CD4-positive, CD25-positive, alpha-beta regulatory T cell (primary cell): ENCODE results near the gene XRCC5. TPM values are rescaled to one million over a fixed set of nuclear protein-coding genes. Genes with fewer than 3 reads are reported as not detected.

Experiments
- ATAC-seq, 2 donors: fragments of 150-1000 bp; cut with Tn5 transposase; one replicate each; pipeline ENCODE4 v1.10.0; 2021; ENCODE audit warnings: low read depth in 2 of 2, moderate number of reproducible peaks in 2 of 2, moderate library complexity in 1 of 2
- DNase-seq, 3 donors: peaks; one replicate each; pipeline versions ENCODE4 v3.0.0 to v3.0.0-alpha.2; 2012 to 2022; ENCODE audit warnings: mixed read lengths in 1 of 3
- H3K27ac ChIP-seq: one replicate; pipeline ENCODE4 v1.7.0; 2013; ENCODE audit warnings: mild to moderate bottlenecking, low read length; ENCODE audit not compliant: insufficient read depth, poor library complexity, severe bottlenecking
- H3K27me3 ChIP-seq: one replicate; pipeline ENCODE4 v1.7.0; 2013; ENCODE audit warnings: low read length; ENCODE audit not compliant: control insufficient read depth, insufficient read depth
- H3K36me3 ChIP-seq: one replicate; pipeline ENCODE4 v1.7.0; 2013; ENCODE audit warnings: mild to moderate bottlenecking, low read length, moderate library complexity; ENCODE audit not compliant: control insufficient read depth, insufficient read depth
- H3K4me1 ChIP-seq: 2 replicates; pipeline ENCODE4 v1.7.0; 2013; ENCODE audit warnings: mild to moderate bottlenecking, low read length; ENCODE audit not compliant: insufficient read depth, control insufficient read depth, poor library complexity, severe bottlenecking
- H3K4me3 ChIP-seq: one replicate; pipeline ENCODE4 v1.7.0; 2013; ENCODE audit warnings: low read depth, mild to moderate bottlenecking, low read length, moderate library complexity
- H3K9me3 ChIP-seq, 2 experiments: 1 replicate in 1 of 2; 2 replicates in 1 of 2; pipeline ENCODE4 v1.7.0; 2013; ENCODE audit warnings: low read length in 2 of 2, mild to moderate bottlenecking in 1 of 2, moderate library complexity in 1 of 2; ENCODE audit not compliant: control insufficient read depth in 2 of 2
- H3K27ac Mint-ChIP-seq, 3 donors: one replicate each; pipeline ENCODE4 v1.8.0; 2020 to 2022; ENCODE audit warnings: mild to moderate bottlenecking in 3 of 3, mixed read lengths in 3 of 3, moderate library complexity in 2 of 3
- H3K27me3 Mint-ChIP-seq: one replicate; pipeline ENCODE4 v1.8.0; 2022; ENCODE audit warnings: mild to moderate bottlenecking, mixed read lengths
- H3K36me3 Mint-ChIP-seq: one replicate; pipeline ENCODE4 v1.8.0; 2020; ENCODE audit warnings: mixed read lengths
- H3K4me1 Mint-ChIP-seq, 4 donors: one replicate each; pipeline ENCODE4 v1.8.0; 2020 to 2022; ENCODE audit warnings: mixed read lengths in 4 of 4, mild to moderate bottlenecking in 1 of 4
- H3K4me3 Mint-ChIP-seq, 4 donors: one replicate each; pipeline ENCODE4 v1.8.0; 2020 to 2022; ENCODE audit warnings: mild to moderate bottlenecking in 4 of 4, mixed read lengths in 4 of 4, moderate library complexity in 3 of 4
- H3K9me3 Mint-ChIP-seq, 7 donors: one replicate each; pipeline ENCODE4 v1.8.0; 2020 to 2022; ENCODE audit warnings: mixed read lengths in 7 of 7, mild to moderate bottlenecking in 3 of 7, moderate library complexity in 2 of 7
- polyA plus RNA-seq, 4 donors: library from polyadenylated mRNA; unstranded; fragments of 300-500 nt; fragmentation: Illumina TruSeq; gene quantifications; one replicate each; pipeline ENCODE4 v1.2.3, GENCODE V29; 2021
- total RNA-seq: library from RNA; stranded (reverse); gene quantifications from one replicate; pipeline ENCODE4 v1.2.3, GENCODE V29; 2022

XRCC5 gene
- total and polyA plus RNA-seq, 5 donors from 2014 or later = 178 to 336 (median 272) TPM

DNA sequence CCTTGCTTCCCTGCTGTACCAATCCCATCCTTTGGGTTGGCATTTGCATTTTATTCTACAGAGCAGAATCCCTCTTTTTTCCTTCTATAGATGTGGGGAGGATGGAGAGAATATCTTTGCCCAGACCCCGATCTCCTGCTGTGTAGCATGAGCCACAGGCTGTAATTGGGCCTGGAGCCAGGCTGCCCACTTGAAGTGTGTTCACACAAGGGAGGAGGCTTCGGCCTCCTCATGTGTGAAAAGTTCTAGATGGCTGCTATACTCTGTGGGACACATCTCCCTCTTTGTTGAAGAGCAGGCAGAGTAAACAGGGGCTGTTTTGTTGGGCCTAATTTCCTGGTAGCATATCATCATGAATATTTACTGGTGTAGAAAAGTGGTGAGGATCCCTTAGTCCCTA is 126.3 kb downstream of the XRCC5 start:
- H3K9me3 Mint-ChIP-seq = peaks cover 0 to 19% (median 9%) of the 10 kb centered on the region in 7 donors
- peaks cover 6% of the 10 kb centered on the region for H3K36me3 Mint-ChIP-seq
- H3K27ac ChIP-seq = no peak overlapping the region
- peaks cover 0 to 2% (median under 1%) of the 10 kb centered on the region in 4 donors for H3K4me1 Mint-ChIP-seq
- H3K27me3 Mint-ChIP-seq = no peaks in the 10 kb centered on the region
- peaks cover 6 to 12% of the 10 kb centered on the region in 2 experiments for H3K9me3 ChIP-seq
- H3K4me3 Mint-ChIP-seq = no peak overlapping the region
- no peaks in the 10 kb centered on the region for H3K36me3 ChIP-seq
- H3K4me1 ChIP-seq = no peaks in the 10 kb centered on the region
- H3K4me3 ChIP-seq = no peak overlapping the region
- DNase-seq = no peak
- ATAC-seq = no peak
- no peaks in the 10 kb centered on the region for H3K27me3 ChIP-seq
- no peak overlapping the region for H3K27ac Mint-ChIP-seq

DNA sequence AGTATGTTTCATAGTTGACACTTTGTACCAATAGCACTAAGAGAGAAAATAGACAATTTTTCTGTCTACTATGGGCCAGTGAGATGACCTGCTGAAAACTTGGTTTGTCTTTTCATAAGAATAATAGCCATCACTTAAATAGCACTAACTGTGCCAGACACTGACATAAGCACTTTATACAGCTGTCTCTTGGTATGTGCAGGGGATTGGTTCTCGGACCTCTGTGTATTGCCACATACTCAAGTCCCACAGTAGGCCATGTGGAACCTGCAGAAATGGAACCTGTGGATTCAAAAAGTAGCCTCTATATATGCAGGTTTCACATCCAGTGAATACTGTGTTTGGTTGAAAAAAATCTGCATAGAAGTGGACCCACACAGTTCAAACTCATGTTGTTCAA is 126.7 kb downstream of the XRCC5 start:
- Histone ChIP-seq H3K36me3 (no peaks in the 10 kb centered on the region), H3K27me3 (no peaks in the 10 kb centered on the region), H3K4me1 (no peaks in the 10 kb centered on the region), H3K27ac (no peak overlapping the region), H3K4me3 (no peak overlapping the region), H3K9me3 (peaks cover 6 to 12% of the 10 kb centered on the region in 2 experiments)
- peaks cover 0 to 19% (median 9%) of the 10 kb centered on the region in 7 donors for H3K9me3 Mint-ChIP-seq
- no peaks in the 10 kb centered on the region for H3K27me3 Mint-ChIP-seq
- H3K27ac Mint-ChIP-seq = no peak overlapping the region
- no peak overlapping the region for H3K4me3 Mint-ChIP-seq
- peaks cover 5% of the 10 kb centered on the region for H3K36me3 Mint-ChIP-seq
- DNase-seq (no peak), ATAC-seq (no peak)
- peaks cover 0 to 2% (median 0%) of the 10 kb centered on the region in 4 donors for H3K4me1 Mint-ChIP-seq

DNA sequence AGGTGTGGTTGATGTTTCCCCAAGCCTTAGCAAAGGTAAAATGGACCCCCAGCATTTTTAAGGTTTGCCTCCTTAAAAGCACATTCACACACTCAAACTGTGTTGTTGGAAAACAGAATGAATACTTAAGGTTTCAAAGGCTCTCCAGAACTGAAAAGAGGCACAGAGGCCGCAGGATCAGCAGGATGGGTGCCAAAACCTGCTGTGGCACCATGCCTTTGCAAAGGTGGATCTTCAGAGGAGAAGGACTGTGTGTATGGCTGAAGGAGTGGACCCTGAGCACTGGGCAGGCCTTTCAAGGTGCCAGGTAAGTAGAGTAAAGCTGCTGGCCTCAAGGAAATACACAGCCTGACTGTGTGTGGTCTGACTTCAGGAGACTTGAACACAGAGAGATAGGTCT is 127.3 kb downstream of the XRCC5 start:
- no peaks in the 10 kb centered on the region for H3K4me1 ChIP-seq
- peaks cover 3% of the 10 kb centered on the region for H3K36me3 Mint-ChIP-seq
- H3K27me3 Mint-ChIP-seq = no peaks in the 10 kb centered on the region
- H3K9me3 Mint-ChIP-seq = peaks cover 0 to 19% (median 7%) of the 10 kb centered on the region in 7 donors
- H3K27ac Mint-ChIP-seq = no peak overlapping the region
- H3K4me3 ChIP-seq = no peak overlapping the region
- H3K27ac ChIP-seq = no peak overlapping the region
- no peaks in the 10 kb centered on the region for H3K27me3 ChIP-seq
- no peak for DNase-seq
- no peak overlapping the region for H3K4me3 Mint-ChIP-seq
- no peak for ATAC-seq
- H3K9me3 ChIP-seq = peaks cover 6 to 12% of the 10 kb centered on the region in 2 experiments
- peaks cover 0 to 2% (median 0%) of the 10 kb centered on the region in 4 donors for H3K4me1 Mint-ChIP-seq
- no peaks in the 10 kb centered on the region for H3K36me3 ChIP-seq

DNA sequence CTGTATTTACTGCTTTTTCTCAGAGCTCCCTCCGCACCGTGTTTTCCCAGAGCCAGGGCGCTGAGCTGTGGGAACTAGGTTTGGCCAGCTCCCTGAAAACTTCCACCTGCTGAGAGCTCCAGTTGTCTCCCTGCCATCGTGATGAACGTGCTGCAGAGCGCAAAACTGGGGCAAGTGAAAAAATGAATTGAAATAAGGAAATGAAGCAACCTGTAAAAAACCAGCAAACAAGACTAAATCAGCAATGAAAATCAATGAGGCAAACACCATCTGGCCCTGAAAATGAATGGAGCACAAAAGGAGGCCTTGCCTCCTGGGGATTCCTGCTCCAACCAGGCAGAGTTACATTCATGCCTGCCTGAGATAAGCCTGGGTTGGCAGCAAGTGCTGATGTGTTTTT is 133.2 kb downstream of the XRCC5 start:
- Mint-ChIP-seq H3K4me3 (no peak overlapping the region), H3K36me3 (peaks cover 9% of the 10 kb centered on the region), H3K4me1 (no peaks in the 10 kb centered on the region), H3K9me3 (peaks cover 0 to 6% (median 0%) of the 10 kb centered on the region in 7 donors), H3K27ac (no peak overlapping the region), H3K27me3 (peaks cover 4% of the 10 kb centered on the region)
- ATAC-seq = no peak
- Histone ChIP-seq H3K27me3 (no peaks in the 10 kb centered on the region), H3K4me1 (no peaks in the 10 kb centered on the region), H3K9me3 (no peaks in the 10 kb centered on the region), H3K4me3 (no peak overlapping the region), H3K36me3 (no peaks in the 10 kb centered on the region), H3K27ac (no peak overlapping the region)
- no peak for DNase-seq

DNA sequence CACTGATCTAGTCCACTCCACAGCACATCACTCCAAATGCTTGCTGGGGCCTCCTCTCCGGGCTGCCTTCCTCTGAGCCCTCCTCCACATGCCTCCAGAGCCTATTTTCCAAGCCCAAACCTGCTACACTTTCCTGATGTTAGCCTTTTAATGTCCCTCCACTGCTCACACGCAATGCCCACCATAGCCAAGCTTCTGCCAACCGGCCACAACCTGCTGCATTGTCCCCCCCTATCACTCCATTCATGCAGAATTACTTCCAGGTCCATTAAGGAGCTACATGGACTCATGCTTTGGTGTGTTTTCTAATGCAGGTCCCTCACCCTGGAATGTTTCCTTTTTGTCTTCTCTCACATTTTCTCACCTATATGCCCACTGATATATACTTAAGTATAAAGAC is 133.9 kb downstream of the XRCC5 start:
- Mint-ChIP-seq H3K27me3 (peaks cover 4% of the 10 kb centered on the region), H3K36me3 (peaks cover 9% of the 10 kb centered on the region), H3K27ac (peak overlapping the region in 1 of 3 donors; percentile 74), H3K4me3 (no peak overlapping the region), H3K9me3 (peaks cover 0 to 6% (median 0%) of the 10 kb centered on the region in 7 donors), H3K4me1 (no peaks in the 10 kb centered on the region)
- Histone ChIP-seq H3K27me3 (no peaks in the 10 kb centered on the region), H3K36me3 (no peaks in the 10 kb centered on the region), H3K9me3 (no peaks in the 10 kb centered on the region), H3K4me3 (no peak overlapping the region), H3K4me1 (no peaks in the 10 kb centered on the region), H3K27ac (no peak overlapping the region)
- ATAC-seq = no peak
- no peak for DNase-seq

DNA sequence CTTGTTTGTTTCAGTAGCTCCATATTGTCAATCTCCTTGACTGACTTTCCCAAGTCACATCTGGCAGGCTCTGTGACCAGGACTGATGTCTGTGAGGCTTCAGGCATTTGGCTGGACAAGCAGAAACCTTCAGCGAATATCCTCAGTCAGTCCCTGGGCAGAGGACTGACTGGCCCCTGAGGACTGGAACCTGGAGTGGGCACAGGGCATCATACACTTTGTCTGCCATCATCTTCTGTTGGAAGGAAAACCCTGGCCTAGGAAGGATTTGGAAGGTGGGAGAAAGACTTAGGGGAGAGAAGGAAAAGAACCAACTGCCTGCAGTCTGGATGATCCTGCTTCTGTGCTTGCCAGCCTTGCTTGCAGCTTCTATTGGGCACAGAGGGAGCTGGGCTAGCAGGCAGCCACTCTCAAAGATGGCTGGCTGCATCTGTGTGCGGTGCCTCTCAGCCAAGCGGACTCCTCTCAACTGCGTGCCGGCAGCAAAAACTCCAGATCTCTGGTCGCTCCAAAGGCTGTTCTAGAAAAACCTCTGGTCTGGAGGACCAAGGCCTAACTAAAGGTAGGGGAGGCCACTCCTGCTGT is 136.3 kb downstream of the XRCC5 start:
- H3K9me3 Mint-ChIP-seq = peaks cover 0 to 9% (median 4%) of the 10 kb centered on the region in 7 donors
- no peak overlapping the region for H3K4me3 Mint-ChIP-seq
- Histone ChIP-seq H3K36me3 (no peaks in the 10 kb centered on the region), H3K9me3 (no peaks in the 10 kb centered on the region), H3K27me3 (no peaks in the 10 kb centered on the region), H3K27ac (no peak overlapping the region), H3K4me1 (no peaks in the 10 kb centered on the region), H3K4me3 (no peak overlapping the region)
- DNase-seq = no peak
- no peak overlapping the region for H3K27ac Mint-ChIP-seq
- ATAC-seq = no peak
- H3K36me3 Mint-ChIP-seq = peaks cover 7% of the 10 kb centered on the region
- H3K27me3 Mint-ChIP-seq = peaks cover 16% of the 10 kb centered on the region
- H3K4me1 Mint-ChIP-seq = no peaks in the 10 kb centered on the region

DNA sequence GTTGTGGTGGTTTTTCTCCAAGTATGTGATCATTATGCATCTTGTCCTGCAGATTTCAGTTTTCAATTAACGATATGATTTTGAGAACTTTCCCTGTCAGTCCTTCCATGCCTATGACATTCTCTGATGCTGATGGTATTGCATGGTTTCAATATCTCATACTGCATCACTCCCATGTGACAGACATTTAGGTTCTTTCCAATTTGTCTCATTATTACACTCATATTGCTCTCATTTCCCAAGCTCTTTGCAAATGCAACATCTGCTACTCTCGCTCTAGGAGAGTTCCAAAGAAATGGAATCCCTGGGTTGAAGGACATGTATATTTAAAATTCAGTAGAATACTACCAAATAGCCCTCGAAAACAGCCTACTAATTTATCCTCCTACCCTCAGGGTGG is 137.6 kb downstream of the XRCC5 start:
- ATAC-seq (no peak), DNase-seq (no peak)
- Mint-ChIP-seq H3K4me1 (no peaks in the 10 kb centered on the region), H3K27me3 (peaks cover 16% of the 10 kb centered on the region), H3K36me3 (peaks cover 7% of the 10 kb centered on the region), H3K4me3 (no peak overlapping the region), H3K9me3 (peaks cover 0 to 9% (median 4%) of the 10 kb centered on the region in 7 donors), H3K27ac (no peak overlapping the region)
- no peak overlapping the region for H3K27ac ChIP-seq
- H3K9me3 ChIP-seq = no peaks in the 10 kb centered on the region
- no peaks in the 10 kb centered on the region for H3K4me1 ChIP-seq
- no peak overlapping the region for H3K4me3 ChIP-seq
- H3K36me3 ChIP-seq = no peaks in the 10 kb centered on the region
- no peaks in the 10 kb centered on the region for H3K27me3 ChIP-seq
